GM12892 (cell line): ENCODE results near the gene EPHB6.

ENCODE experiments used
- POLR2A ChIP-seq: IDR thresholded peaks from 2 replicates; pipeline ENCODE4 v1.6.1; 2011; ENCODE audit warnings: low read depth, low read length, control low read depth
- TAF1 ChIP-seq: IDR thresholded peaks from 2 replicates; pipeline ENCODE4 v1.6.1; 2011; ENCODE audit warnings: low read depth, mild to moderate bottlenecking, control low read depth, low read length, borderline replicate concordance

DNA sequence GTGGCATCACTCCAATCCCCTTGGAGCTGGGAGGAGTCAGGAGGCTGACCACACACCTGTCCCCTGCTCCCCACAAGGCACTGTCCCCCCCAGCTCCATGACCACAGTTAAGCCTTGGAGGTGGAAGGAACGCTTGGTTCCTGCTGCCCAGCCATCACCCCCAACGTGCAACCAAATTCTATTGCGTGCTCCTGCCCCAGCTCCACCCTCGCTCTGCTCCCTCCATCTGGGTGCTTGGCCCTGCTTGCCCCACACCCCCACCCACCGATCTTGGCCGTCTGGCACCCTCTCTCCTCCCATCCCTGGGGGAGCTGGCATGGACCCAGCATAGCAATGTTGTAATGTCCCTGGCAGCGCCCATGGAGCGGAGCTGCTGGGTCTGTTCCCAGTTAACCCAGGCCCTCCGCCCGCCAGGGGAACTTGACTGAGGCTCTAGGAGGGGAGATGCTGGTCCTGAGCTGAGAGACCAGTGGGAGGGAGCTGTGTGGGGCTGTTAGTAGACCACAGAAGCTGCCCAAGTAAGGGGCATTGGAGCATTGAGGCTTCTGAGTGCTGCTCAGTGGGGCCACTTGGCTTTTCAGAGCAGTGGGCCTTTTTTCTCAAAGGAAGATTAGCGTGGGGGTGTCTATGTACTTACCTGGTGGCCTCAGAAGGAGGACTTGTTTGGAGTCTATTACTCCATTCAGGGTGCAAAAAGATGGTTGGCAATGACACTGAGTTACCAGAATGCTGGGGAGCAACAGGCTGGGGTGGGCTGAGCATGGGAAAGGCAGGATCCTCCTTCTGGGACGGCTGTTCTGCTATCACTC is 1.1 kb downstream of the EPHB6 start:
- no peak for TF ChIP-seq POLR2A
- no peak for TF ChIP-seq TAF1
